CD1c-positive myeloid dendritic cell (primary cell): ENCODE data around the gene GNG3.
"Not testable (repeated sequence)": the region's sequence is repeated elsewhere in the genome, so short reads cannot be mapped to it uniquely, and the experiment has no call there.

Source experiments
- DNase-seq: peaks from one replicate; pipeline ENCODE4 v3.0.0-alpha.2; 2016; ENCODE audit errors: extremely low spot score

Gene GNG3

DNA sequence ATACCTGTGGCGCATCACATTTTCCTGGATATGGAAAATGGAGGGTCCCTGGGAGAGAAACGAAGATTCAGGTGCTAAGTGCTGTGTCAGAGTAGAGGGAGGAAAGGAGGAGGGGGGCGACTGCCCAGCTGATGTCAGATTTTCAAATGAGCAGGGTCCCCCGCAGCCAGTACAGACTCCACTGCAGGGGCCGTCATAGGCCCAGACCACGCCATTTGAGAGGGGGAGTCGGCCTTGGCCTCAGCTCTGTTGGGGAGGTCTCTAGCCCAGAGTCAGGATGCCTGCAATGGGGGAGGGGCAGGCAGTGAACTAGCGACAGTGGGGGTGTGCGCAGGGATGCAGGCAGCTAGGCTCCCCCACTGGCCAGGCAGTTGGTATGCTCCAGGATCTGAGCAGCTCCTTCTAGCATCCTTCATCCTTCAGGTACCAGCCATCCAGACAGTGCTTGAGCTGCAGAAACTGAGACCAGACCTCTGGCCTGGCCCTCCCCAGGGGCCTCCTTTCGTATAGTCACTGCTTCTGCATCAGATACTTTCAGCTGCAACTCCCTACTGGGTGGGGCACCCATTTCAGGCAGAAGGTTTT is at the start of gene GNG3, which contains the start of gene BSCL2:
TSS of gene GNG3 (plus strand) at position 400 of the 585 bp plus-strand sequence. CDS start 620 bp downstream, outside the sequence.
TSS of gene BSCL2 (minus strand) at position 148 of the 585 bp plus-strand sequence. CDS start 229 bp downstream, outside the sequence.
- DNase-seq = no peak

DNA sequence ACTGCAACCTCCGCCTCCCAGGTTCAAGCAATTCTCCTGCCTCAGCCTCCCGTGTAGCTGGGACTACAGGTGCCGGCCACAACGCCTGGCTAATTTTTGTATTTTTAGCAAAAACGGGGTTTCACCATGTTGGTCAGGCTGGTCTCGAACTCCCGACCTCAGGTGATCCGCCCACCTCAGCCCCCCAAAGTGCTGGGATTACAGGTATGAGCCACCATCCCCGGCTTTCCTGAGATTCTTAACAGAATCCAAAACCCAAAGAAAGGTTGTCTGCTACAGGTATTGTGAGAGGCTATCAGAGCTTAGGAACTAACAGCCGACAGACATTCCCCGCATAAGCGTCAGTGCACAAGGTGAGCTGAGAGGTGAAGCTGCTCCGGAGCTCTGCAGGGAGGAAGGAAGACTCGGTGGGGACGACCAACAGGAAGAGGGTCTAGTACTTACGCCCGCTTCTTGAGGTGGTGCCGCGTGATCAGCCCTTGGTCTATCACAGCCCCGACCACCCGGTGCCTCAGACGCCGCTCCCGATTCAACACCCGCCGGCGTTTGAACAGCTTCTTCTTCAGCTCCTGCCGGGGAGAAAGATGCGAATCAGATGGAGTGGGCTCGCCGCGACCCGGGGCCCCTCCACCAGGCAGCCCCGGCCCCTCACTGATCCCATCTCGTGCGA is 42.9 kb upstream of the GNG3 start:
- peak; percentile 49 for DNase-seq

DNA sequence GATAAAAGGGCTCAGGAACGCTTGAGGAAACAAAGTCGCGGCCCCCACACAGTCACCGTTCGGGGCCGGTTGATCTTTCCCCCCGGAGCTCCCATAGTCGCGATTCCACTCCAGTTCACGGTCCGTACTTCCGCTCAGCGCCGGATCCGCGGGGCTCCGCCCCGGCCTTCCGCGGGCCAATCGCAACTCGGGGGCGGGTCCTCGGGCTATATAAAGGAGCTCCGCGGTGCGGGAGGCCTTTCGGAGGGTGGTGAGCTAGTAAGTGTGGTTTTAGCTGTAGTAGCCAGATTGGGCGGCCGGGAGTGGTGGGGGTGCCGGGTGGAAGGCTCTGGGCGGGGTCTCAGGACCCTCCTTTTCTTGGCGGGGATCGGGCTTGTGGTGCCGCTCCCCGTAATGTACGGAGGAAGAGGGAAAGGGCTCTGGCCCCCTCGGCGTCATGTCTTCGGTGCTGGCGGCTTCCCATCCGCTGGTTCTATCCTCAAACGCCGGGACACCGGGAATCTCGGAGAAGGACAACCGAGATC is 42.3 kb upstream of the GNG3 start, which contains the start of the genes C11orf98 and CSKMT:
TSS of gene C11orf98 (minus strand) at position 136 of the 524 bp plus-strand sequence. CDS start at position 95, 41 bp downstream.
TSS of gene CSKMT (plus strand) at position 238 of the 524 bp plus-strand sequence. CDS start 568 bp downstream, outside the sequence.
- DNase-seq = peak; percentile 97

DNA sequence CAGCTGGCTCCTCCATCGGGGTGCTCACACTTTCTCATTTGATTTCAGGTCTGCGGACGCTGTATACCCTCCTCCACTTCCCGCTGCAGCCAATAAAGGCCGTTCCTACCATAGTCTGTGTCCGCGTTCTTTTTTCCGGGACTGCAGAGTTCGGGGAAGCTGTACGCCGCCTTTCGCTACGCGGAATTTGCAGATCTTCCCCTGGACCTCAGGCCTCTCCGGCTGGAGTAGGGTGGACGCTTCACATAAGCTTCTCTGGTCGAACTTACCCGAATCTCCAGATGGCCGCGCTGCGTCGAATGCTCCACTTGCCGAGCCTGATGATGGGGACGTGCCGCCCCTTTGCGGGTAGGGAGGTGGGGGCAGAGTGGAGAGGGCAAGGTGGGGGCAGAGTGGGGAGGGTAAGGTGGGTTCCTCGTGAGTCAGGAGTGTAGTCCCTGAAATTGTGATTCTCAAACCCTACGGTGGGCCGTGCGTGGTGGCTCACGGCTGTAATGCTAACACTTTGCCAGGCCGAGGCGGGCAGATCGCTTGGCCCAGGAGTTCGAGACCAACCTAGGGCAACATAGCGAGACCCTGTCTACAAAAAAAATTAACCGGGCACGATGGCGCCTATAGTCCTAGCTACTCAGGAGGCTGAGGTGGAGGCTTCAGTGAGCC is 41.7 kb upstream of the GNG3 start:
- peak; percentile 61 for DNase-seq

DNA sequence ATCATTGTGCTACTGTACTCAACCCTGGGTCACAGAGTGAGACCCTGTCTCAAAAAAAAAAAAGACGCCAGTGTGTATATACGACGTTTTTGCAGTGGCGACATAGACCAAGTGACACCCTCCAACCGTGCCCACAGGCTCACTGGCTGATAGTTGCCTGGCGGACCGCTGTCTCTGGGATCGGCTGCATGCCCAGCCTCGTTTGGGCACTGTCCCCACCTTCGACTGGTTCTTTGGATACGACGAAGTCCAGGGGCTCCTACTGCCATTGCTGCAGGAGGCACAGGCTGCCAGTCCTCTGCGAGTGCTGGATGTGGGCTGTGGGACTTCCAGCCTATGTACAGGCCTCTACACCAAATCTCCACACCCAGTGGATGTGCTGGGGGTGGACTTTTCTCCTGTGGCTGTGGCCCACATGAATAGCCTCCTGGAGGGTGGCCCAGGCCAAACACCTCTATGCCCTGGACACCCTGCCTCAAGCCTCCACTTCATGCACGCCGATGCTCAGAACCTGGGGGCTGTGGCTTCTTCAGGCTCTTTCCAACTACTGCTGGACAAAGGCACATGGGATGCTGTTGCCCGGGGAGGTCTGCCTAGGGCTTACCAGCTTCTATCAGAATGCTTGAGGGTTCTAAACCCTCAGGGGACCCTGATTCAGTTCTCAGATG is 41.1 kb upstream of the GNG3 start:
- DNase-seq = no peak

DNA sequence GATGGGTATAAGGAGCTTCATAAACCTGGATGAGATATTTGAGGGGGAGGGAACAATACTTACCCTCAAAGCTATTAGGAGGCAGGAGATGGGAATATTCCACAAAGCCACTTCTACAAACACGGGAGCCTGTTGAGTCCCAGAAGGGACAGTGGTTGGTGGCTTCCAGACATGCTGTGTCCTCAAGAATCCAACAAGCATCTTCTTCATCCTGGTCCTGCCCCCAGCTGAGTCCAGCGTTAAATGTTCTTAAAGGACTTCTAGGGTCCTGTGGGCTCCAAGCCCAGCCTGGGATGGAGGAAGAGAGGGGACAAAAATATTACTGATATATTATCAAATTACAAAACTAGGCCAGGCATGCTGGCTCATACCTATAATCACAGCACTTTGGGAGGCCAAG is 40.0 kb upstream of the GNG3 start:
- DNase-seq = no peak

DNA sequence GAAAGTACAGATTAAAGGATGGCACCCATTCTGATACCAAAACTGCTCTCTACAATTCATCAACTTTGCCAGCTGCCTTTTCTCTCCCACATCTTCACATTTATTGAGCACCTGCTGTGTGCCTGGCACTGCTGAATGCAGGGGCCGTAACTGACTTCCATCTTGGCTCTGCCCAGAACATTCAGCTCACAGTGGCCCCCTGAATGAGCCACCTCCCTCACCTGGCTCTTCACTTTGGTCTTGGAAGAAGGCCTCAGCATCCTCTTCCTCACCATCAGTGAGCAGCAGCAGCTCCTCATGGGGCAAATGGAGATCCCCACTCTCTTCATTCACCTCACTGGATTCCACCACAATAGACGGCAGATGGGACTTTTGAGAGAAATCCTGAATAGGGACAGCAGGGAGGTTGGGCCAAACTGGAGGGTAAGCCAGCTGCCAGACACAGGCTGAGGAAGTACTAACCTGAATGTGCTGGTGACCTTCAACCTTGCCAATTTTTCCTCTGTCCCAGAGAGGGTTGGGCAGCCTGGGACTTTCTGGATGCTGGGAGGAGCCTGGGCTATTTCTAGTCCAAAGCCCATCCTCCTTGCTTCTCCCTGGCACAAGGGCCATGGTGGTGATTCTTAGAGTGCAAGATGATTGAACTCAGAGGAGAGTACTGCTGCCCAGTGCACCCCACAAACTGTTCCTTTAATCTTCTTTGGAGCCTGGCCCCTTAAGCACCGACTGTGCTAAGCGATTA is 37.9 kb upstream of the GNG3 start:
- no peak for DNase-seq

DNA sequence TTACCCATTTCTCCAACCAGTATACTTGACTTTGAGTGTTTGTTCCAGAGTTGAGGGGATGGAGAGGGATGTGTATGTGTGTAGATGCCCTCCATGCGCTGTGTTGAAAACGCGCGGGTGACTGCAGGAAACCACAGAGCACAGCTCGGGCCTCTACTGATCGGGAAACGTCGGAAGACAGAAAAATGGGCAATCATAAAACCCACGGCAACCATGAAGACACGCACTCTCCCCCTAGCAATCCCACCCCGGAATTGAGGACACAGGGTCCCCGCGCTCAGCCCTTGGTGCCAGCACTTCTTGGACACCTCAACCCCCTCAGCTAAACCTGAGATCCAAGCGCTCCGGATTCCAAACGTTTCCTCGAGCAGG is 36.3 kb upstream of the GNG3 start:
- DNase-seq = no peak

DNA sequence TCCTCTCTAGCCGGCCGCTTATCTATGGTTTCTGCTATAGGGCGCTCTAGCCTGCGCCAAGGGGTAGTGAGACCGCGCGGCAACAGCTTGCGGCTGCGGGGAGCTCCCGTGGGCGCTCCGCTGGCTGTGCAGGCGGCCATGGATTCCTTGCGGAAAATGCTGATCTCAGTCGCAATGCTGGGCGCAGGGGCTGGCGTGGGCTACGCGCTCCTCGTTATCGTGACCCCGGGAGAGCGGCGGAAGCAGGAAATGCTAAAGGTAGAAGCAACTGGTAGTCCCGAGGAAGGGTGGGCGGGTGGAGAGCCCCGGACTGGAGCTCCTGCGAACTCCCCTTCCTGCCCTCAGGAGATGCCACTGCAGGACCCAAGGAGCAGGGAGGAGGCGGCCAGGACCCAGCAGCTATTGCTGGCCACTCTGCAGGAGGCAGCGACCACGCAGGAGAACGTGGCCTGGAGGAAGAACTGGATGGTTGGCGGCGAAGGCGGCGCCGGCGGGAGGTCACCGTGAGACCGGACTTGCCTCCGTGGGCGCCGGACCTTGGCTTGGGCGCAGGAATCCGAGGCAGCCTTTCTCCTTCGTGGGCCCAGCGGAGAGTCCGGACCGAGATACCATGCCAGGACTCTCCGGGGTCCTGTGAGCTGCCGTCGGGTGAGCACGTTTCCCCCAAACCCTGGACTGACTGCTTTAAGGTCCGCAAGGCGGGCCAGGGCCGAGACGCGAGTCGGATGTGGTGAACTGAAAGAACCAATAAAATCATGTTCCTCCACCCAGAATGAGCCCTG is 35.7 kb upstream of the GNG3 start, which contains the start of the genes LBHD1 and UQCC3:
TSS of gene LBHD1 (minus strand) at position 660 of the 782 bp plus-strand sequence. CDS start 2,236 bp downstream, outside the sequence.
TSS of gene UQCC3 (plus strand) at position 66 of the 782 bp plus-strand sequence. CDS start at position 139, 73 bp downstream.
- DNase-seq = peak; percentile 89

DNA sequence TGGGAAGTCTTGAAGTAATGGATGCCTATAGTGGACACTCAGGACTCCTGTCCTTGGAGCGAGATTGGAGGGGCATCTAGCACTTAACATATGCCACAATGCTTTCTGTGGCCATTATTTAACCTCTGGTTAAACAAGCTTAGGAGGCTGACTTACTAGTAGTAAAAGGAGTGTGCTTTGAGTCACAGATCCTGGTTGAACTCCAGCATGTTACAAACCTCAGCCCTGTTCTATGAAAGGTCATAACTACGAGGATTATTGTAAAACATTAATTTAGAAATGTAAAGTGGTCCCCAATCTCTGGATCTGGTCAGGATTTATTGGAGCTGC is 34.3 kb upstream of the GNG3 start:
- no peak for DNase-seq

DNA sequence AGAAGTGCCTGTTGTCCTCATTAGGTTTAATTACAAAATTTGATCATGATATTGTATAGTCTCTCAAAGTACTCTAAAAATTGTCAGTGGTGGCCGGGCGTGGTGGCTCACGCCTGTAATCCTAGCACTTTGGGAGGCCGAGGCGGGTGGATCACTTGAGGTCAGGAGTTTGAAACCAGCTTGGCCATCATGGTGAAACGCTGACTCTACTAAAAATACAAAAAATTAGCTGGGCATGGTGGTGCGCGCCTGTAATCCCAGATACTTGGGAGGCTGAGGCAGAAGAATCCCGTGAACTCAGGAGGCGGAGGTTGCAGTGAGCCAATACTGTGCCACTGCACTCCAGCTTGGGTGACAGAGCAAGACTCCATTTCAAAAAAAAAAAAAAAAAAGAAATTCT is 32.1 kb upstream of the GNG3 start:
- DNase-seq = not testable (repeated sequence)

DNA sequence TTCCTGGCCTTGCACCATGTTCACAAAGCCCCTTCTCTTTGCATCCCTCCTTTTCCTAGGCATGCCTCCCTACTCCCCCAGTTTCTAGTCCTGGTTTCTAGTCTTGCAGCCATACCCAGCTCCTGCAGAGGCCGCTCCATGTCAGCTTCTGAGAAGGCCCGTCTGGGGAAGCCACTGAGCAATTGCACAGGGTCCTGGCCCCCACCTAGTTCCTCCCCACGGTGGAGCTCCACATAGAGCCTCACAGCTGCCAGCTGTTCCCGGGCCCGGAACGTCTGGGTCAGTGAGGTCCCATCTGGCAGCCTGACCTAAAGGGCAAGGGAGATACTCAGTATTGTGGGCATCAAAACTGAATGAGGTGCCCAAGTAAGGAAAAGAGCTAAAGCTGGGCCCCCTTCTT is 30.8 kb upstream of the GNG3 start:
- no peak for DNase-seq

DNA sequence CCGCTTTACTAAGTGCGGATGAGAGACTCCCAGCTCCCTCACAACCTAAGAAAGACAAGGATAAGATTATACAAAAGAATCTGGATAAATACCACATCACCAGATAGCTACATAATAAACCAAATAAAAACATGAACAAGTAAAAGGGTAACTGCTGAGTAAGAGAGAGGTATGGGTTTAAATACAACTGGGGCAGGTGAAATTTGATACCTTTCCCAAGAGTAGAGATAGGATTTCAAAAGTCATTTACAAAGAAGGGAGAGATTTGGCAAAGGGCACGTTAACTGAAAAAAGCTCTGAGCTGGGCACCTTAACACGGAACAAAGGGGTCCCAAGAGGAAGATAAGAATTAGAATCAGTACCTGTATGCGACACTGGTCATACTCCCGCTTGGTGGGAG is 30.3 kb upstream of the GNG3 start:
- DNase-seq = no peak

DNA sequence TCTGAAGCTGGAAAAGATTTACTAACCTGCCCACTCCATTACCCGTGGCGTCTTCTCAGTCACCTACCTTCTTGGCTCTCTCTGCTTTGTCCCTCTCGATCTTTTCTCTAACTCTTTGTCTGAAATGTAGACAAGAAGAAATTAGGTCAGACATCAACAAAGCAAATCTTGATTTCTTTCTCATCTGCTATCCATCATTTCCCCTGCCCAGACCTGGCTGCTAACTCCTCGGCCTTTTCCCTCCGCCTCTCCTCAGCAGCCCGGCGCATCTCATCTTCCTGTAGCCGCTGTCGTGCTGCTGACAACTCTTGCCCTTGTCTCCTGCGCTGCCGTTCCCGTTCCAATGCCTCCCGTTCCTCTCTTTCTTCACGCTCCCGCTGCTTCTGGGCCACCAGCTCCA is 29.8 kb upstream of the GNG3 start:
- DNase-seq = no peak

DNA sequence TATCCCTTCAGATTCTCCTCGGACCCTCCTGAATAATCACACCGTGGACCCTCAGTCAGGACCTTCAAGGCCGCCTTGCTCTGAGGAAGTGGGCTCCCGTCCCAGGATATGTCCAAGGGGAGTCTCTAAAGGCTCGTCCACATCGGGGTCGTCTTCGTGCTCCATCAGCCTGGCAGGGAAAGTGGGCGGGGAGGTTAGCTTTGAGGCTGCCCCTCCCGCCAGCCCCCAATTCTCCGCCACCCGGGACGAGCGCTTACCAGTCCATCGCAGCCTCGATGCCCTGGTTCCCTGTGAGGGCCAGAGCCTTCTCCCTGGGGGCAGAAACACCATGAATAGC is 29.1 kb upstream of the GNG3 start:
- DNase-seq = no peak

DNA sequence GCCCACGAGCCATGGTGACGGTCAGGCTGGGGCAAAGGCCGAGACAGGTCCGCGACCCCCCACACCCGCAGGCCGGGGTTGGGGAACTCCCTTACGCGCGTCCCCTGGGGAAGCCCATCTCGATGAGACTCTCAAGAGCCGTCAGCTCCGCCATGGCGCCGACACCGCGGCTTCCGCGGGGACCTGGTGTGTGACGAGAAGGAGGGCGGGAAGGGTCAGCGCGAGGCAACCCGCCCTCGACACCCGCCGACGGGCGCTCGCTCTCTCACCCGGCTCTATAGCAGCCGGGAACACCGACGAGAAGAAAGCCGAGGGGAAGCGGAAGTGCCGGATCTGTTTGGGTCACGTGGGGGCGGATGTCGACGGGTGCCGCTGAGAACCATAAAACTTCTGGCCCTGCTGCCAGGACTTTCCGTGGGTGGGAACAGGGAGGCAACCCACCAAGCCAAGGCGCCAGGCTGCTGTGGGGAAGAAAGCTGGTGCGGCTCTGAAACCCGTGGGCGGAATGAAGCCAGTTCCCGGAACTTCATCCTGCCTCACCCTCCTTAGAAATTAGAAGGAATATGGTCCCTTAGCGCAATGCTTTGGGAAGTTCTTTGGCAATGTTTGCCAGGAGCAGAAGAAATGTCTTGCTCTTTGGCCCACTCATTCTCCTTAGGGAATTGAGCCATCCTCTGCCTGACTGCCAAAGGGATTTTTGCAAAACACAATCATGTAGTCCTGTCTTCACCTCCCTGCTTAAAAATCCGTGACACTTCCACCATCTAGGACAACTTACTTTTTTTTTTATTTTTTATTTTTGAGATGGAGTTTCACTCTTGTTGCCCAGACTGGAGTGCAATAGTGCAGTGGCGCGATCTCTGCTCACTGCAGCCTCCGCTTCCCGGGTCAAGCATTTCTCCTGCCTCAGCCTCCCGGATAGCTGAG is 28.4 kb upstream of the GNG3 start, which contains the start of gene UBXN1:
TSS of gene UBXN1 (minus strand) at position 304 of the 927 bp plus-strand sequence. CDS start at position 154, 150 bp downstream.
- peak; percentile 98 for DNase-seq

DNA sequence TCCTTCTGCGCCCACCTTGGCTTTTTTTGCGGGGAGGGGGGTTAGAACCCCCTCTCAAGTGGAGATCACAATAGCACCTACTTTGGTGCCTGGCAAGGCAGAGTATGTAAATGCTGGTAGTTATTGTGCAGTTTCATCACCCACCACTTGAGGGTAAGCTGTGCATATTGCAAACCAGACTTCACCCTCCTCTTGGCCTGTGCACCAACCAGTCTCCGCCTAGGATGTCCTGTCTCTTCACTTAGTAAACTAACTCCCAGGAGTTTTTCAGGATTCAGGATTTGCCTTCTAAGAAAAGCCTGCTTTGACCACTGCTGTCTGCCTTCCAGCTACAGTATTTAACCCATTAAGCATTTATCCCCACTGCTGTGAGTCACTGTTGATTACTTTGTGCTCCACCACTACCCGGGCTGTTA is 26.6 kb upstream of the GNG3 start:
- DNase-seq = peak; percentile 64

DNA sequence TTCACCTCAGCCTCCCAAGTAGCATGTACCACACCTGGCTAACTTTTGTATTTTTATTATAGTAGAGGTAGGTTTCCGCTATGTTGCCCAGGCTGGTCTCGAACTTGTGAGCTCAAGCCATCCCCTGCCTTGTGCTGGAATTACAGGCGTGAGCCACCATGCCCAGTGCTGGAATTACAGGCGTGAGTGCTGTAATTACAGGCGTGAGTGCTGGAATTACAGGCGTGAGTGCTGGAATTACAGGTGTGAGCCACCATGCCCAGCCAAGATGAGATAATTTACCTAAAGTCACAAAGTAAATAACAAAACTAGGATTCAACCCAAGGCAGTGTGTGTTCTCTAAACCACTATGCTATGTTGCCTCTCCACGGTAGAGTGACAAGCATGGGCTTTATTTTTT is 25.0 kb upstream of the GNG3 start:
- no peak for DNase-seq
